DMS114 treated with DMSO at 0.1 percent for 48 hours (cell line): ENCODE measurements around the gene MET.

ENCODE experiments used
- DNase-seq: peaks from one replicate; lab custom pipeline; 2025; ENCODE audit not compliant: unreplicated experiment; lab: John Stamatoyannopoulos, UW

Gene MET

DNA sequence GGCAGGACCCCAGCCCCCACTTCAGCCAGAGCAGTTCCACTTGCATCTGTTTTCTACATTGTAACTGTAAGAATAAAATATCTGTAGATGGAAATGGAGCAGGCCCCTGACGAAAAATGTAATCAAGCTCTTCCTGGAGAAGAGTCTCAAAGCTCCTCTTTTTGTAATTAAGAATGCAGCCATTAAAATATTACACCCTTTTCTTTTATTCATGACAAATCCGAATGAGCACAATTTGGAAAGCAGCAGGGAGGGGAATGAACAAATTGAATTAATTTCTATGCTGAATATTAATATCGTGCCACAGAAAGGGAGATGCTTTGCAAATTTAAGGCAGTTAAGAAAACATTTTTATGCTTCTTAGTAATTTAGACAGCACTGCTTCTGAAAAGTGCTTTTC is 165.6 kb downstream of the MET start:
- no peak for DNase-seq

DNA sequence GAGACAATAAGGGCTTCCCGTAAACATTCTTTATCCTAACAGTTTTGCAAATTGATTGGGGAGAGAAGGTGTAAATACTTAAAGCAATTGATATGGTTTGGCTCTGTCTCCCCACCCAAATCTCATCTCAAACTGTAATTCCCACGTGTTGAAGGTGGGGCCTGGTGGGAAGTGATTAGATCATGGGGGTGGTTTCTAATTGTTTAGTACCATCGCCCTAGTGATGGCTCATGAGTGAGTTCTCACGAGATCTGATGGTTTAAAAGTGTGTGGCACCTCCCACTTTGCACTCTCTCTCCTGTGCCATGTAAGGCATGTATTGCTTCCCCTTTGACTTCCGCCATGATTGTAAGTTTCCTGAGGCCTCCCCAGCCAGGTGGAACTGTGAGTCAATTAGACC is 168.3 kb downstream of the MET start:
- DNase-seq, result no peak

DNA sequence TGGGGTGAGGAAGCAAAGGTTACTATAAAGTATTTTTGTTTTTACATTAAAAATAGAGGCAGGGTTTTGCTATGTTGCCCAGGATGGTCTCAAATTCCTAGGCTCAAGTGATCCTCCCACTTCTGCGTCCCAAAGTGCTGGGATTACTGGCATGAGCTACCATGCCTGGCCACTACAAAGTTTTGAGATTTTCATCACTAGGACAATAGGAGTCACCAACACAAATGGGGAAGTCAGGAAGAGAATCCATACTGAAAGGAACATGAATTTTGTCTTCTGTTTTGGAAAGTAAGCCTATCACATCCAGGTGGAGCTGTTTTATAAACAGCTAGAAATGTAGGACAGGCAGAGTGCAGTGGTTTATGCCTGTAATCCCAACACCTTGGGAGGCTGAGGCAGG is 170.4 kb downstream of the MET start:
- DNase-seq, result no peak

DNA sequence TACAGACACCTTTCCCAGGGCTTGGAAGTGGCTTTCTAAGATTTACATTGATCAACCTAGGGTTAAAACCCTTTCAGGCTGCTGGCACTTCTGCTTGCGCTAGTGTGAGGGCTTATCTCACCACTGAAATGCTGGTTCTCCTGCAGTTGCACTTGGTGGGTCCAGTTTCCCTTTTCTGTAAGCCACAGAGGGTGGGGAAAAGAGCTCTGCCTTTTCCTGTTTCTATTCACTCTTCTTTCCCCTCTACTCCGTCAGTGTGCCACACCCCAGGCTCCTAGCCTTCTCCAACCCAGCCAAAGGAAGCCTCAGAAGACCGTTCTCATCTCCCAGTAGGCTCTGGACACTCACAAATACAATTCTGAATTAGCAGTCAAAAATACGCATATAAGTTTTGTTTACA is 171.4 kb downstream of the MET start:
- no peak for DNase-seq
